HG03439 (cell line): Measurements from ENCODE around the gene EFHD1.
A peak's percentile ranks its signal among the peaks of the same experiment; 100 is the strongest.
"Not testable (repeated sequence)": the region's sequence is repeated elsewhere in the genome, so short reads cannot be mapped to it uniquely, and the experiment has no call there.

Experiments used
- ATAC-seq: cut with Tn5 transposase; IDR thresholded peaks from one replicate; pipeline ENCODE4 v1.9.1; 2021; ENCODE audit warnings: mild to moderate bottlenecking, moderate library complexity; ENCODE audit not compliant: unreplicated experiment

EFHD1 gene

DNA sequence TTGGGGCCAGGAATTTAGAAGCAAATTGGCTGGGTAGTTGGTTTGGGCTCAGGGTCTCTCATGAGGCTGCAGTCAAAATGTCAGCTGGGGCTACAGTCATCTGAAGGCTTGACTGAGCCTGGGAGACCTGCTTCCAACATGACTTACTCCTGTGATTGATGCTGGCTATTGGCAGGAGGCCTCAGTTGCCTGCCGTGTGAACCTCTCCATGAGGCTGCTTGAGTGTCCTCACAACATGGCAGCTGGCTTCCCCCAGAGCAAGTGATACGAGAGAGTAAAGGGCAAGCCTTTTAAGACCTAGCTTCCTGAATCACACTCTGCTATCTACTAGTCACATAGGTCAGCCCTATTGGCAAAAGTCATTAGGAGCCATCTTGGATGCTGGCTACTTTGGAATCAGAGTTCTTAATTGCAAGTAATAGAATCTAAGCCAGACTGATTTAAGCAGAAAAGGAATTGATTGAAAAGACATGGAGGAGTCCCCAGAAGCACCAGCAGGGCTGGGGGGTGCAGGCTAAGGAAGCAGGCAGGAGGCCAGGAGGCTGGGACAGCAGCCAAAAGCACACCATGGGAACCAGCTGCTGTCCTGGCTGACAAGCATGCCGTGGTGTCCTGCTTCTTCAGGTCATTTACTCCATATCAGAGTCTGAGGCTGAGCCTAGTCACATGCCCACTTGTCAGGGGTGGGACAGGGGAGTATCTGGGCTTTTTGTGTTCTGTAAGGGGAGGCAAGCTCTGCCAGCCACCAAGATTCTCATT lies 55.9 kb downstream of the EFHD1 start:
- no peak for ATAC-seq

DNA sequence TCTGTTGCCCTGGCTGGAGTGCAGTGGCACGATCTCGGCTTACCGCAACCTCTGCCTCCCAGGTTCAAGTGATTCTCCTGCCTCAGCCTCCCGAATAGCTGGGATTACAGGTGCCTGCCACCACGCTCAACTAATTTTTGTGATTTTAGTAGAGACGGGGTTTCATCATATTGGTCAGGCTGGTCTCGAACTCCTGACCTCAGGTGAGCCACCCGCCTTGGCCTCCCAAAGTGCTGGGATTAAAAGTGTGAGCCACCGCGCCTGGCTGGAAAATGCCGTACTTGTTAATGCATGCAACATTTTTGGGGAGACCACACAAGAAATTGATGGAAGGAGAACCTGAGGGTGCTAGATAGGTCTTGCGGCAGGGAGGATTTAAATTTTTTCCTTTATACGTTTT lies 57.7 kb downstream of the EFHD1 start:
- ATAC-seq, result not testable (repeated sequence)

DNA sequence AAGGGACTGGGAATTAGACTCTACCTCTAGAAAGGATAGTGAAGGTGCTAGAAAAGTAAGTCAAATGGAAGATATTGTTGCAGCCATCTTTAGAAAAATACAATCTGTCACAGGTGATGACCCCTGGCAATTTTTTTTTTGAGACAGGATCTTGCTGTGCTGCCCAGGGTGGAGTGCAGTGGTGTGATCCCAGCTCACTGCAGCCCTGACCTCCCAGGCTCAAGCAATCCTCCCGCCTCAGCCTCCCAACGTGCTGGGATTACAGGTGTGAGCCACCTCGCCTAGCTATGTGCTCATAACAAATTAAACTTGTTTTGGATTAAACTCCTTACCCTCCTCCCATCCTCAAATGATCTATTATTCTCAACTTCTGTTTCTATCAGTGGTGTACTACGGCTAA lies 59.9 kb downstream of the EFHD1 start:
- no peak for ATAC-seq

DNA sequence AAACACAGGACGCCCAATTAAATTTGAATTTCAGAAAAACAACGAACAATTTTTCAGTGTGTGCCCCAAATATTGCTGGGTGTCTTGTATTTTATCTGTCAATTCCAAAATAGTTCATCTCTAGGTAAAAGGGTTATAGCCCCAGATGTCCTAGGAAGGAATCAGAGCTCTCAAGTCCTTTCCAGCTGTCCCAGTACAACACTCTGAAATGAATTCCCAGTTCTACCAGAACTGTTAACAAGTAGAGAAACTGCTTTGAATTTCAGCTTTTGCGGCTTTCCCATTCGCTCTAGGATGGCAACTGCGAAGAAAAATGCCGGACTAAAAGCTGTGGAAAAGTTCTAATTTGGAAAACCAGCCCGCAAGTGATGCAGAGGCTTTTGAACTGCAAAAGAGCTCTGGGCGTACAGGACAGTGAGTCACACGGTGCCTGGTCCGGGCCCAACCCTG lies 63.2 kb downstream of the EFHD1 start:
- ATAC-seq, result no peak

DNA sequence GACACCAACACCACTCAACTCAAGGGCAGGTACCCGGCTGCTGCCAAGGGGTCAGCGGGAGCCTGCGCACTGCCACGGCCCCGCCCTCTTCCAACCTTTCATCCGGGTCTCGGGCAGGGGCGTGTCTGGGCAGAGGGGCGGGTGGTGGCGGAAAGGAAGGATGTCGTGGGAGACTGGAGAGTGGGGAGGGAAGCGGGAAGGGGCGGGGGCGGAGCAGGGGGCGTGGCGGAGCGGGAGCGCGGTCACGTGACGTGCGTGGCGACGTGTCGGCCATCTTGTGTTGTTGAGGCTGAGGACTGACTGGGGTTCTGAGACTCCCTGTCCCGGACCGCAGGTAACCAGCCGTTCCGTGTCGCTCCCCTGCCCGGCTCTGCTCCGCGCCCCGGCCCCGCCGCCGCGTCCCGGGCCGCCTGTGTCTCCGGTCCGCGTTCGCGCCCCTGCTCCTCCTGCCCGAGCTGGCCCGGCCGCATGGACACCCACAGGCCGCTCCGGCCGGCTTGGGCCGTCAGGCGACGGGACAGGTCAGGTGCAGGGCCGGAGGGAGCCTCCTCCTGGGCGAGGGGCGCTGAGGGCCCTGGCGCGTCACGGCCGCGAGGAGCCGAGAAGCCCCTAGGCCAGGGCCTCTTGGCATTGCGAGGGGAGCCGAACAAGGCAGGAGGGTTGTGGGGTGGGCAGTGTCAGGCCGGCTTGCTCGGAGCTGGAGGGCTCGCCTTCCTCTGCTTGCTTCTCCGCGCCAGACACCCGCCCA lies 63.8 kb downstream of the EFHD1 start, which contains the start of gene GIGYF2:
Gene GIGYF2, plus strand, starts transcription at position 273 of the 748 bp plus-strand sequence. CDS start 37,867 bp downstream, outside the sequence.
- peak; percentile 81 for ATAC-seq

DNA sequence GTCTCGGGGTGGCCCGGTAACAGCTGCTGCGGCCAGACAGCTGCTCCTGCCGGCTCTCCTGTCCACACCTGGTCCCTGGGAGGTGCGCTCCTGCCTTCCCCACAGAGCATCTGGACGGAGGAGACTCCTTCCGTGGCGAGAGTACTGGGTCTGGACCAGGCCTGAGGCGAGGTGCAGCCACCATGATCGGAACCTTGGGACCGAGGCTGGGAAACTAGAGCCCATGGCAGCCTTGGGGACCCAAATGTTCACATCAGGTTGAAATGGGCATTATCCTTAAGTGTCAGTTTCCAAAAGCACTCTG lies 64.4 kb downstream of the EFHD1 start:
- ATAC-seq, result peak; percentile 32

DNA sequence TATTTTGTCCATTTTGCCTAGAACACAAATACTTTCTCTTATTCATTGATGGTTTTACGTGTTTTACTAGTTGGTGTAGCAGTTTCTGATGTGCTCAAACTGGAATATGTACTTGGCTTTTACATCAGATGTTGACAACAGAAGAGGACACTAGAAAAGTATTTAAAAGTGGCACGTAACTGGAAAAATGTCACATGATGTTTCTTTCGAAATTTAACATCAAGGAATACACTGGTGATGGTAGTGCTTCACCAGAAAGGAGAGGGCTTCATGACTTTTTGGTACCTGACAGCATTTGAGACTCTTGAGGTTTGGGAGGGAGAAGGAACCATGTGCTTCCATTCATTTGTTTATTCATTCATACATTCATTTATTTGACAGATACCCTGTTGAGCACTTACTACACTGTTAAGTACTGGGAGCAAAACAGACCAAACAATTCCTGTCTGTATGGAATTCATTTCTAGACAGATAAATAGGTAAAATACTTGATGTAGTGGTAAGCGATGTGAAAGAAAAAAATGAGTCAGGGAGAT lies 65.2 kb downstream of the EFHD1 start:
- ATAC-seq, result no peak

DNA sequence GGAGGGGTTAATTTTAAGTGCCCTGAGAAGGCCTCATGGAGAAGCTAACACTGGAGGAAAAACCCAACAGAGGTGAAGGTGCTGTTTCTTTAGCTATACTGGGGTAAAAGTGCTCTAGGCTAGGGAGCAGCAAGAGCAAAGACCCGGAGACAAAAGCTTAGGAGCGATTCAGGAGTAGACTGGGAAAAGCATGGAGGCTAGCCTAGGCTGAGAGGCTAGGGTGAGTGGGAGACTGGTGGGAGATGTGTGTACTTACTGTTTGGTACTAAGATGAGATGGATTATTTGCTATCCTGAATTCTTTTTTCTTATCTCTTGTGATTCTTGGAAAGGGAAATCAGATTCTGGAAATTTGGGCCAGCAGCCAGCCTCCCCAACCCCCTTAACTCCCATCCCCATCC lies 65.7 kb downstream of the EFHD1 start:
- no peak for ATAC-seq

DNA sequence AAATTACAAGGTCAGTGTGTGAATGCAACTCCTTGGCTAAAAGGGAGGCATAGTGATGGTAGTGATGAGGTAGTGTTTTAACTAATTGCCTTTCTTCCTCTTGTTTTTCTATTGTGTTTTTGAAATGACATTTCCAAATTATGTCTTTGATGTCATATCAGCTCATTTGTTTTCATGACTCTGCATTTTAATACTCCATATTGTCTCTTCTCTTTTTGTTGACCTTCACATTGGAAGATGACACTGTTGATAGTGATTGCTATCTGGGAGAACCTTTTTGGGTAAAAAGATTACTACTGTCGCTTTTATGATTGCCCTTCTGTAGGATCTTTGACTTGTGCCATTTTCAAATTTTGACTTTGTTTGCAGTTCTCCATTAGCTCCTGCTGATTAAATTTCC lies 66.8 kb downstream of the EFHD1 start:
- no peak for ATAC-seq

DNA sequence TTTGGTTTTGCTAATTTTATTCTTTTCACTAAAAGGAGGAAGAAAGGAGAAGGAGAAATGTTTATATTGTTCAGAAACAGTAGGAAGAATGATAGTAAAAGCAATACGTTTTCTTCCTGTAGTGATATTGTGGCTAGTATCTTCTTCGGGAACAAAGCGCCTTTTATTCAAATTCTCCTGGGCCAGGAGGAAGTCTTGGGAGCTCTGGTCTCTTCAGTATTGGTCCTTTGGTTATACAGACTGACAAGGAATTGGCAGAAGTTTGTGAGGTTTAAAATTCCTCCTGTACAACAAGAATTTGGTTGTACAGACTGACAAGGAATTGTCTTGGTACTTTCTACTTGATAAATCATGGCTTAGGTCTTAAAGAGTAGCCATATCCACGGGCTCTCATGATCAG lies 73.7 kb downstream of the EFHD1 start:
- ATAC-seq, result no peak

DNA sequence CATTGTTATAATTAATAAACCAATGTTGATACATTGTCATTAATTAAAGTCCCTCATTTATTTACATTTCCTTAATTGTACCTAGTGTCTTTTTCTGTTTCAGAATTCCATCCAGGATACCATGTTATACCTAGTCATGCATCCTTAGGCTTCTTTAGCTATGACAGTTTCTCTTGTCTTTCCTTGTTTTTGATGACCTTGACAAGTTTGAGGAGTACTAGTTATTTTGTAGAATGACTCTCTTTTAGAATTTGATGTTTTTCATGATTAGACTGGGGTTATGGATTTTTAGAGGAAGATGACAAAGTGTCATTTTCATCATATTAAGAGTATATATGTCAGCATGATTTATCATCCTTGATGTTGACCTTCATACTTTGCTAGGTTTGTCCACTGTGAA lies 80.1 kb downstream of the EFHD1 start:
- no peak for ATAC-seq

DNA sequence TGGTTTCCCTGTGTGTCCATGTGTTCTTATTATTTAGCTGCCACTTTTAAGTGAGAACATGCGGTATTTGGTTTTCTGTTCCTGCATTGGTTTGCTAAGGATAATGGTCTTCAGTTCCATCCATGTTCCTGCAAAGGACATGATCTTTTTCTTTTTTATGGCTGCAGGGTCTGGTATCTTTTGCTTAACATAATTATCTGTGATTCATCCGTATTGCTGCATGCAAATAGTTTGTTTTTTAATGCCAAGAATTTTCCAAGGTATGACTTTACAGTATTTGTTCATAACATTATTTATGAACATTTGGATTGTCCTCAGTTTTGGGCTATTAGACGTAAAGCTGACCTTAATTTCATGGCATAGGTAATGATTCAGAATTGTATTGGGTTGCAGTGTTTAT lies 81.6 kb downstream of the EFHD1 start:
- no peak for ATAC-seq

DNA sequence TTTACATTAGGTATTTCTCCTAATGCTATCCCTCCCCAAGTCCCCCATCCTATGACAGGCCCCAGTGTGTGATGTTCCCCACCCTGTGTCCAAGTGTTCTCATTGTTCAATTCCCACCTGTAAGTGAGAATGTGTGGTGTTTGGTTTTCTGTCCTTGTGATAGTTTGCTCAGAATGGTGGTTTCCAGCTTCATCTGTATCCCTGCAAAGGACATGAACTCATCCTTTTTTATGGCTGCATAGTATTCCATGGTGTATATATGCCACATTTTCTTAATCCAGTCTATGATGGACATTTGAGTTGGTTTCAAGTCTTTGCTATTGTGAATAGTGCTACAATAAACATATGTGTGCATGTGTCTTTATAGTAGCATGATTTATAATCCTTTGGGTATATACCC lies 86.7 kb downstream of the EFHD1 start:
- ATAC-seq, result not testable (repeated sequence)

DNA sequence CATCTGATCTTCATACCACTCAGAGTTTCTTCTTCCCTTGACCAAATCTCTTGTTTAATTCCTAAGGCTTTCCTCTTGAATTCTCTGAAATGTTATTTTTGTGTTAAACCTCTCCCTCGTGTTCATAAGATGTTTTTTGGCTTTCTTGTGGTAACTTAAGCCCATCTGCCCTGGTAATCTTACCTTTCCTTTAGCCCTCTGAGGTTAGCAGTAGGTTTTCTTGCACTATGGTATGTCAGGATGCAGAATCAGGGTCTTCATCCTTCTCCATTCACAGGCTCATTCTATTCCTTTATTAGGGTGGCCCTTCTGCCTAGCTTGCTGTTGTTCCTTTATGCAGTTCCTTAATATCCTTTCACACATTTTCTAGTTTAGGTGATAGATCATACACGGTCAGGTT lies 87.9 kb downstream of the EFHD1 start:
- ATAC-seq, result no peak

DNA sequence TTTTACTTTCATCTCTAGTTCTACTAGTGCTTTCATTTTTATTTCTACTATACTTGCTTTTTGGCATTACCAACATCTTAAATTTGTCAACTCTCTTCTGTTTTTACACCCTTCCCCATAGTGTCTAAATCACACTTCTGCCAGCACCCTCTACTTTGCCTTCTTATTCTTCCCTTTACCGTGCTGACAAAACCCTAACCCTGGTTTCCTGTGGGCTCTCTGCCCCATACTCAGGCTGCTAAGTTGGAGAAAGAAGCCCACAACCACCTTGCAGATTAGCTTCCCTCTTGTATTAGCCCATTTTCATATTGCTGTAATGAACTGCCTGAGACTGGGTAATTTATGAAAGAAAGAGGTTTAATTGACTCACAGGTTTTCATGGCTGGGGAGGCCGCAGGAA lies 88.5 kb downstream of the EFHD1 start:
- no peak for ATAC-seq

DNA sequence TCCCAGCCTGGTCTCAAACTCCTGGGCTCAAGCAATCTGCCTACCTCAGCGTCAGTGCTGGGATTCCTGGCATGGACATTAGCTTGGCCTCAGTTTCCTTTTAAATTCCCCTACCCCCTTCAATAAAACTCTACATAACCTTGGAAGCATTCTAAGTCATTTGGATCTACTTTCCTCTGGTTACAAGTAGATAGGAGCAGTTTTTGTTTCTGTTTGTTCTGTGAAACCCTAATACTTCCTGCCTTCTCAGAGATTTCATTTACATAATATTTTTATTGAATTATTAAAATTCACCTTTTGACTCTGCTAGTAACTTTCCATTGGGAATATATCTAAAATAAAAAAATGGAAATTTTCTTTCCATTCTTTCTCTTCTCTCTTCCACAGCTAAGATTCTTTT lies 89.6 kb downstream of the EFHD1 start:
- no peak for ATAC-seq

DNA sequence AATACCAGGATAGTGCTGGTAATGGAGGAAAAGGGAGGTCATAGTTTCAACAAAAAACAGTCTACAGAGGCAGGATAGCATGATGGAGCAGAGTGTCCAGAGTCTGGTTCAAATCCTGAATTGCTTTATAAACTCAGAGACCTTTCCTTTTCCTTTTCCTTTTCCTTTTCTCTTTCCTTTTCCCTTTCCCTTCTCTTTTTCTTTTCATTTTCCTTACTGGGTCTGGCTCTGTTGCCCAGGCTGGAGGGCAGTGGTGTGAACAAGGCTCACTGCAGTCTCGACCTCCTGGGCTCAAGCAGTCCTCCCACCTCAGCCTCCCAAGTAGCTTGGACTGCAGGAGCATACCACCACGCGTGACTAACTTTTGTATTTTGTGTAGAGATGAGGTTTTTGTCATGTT lies 95.4 kb downstream of the EFHD1 start:
- ATAC-seq, result no peak

DNA sequence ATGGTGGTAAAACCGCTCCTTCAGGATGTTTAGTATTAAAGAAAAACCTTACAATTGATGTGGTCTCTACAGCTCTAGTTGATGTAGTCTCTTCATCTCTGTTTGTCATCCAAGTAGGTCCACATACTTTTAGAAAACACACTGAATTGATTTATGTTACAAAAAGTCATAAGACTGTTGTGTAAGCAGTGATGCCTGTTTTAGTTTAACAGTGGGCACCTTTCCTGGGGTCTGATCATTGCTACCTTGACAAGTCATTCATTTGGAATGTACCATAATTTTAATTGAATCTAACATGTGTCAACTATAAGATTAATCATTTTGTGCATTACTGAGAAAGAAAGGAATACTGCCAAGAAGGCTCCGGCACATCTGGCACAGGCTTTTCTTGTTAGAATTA lies 98.1 kb downstream of the EFHD1 start:
- ATAC-seq, result no peak
